Neural cell (in vitro differentiated cells): Measurements from ENCODE around the gene CADM4.

Experiments
- CTCF ChIP-seq: fragments of 450-650 bp; IDR thresholded peaks from 2 replicates; pipeline ENCODE4 v1.5.1; 2014; ENCODE audit warnings: antibody characterized with exemption, mild to moderate bottlenecking, moderate library complexity; ENCODE audit not compliant: poor library complexity, severe bottlenecking
- EP300 ChIP-seq: fragments of 450-650 bp; conservative IDR thresholded peaks from 2 replicates; pipeline ENCODE4 v1.6.1; 2014; ENCODE audit warnings: antibody characterized with exemption, mild to moderate bottlenecking, moderate library complexity; ENCODE audit not compliant: poor library complexity, severe bottlenecking
- MXI1 ChIP-seq: fragments of 450-650 bp; conservative IDR thresholded peaks from 2 replicates; pipeline ENCODE4 v1.6.1; 2014; ENCODE audit warnings: antibody characterized with exemption, mild to moderate bottlenecking; ENCODE audit not compliant: poor library complexity, severe bottlenecking

DNA sequence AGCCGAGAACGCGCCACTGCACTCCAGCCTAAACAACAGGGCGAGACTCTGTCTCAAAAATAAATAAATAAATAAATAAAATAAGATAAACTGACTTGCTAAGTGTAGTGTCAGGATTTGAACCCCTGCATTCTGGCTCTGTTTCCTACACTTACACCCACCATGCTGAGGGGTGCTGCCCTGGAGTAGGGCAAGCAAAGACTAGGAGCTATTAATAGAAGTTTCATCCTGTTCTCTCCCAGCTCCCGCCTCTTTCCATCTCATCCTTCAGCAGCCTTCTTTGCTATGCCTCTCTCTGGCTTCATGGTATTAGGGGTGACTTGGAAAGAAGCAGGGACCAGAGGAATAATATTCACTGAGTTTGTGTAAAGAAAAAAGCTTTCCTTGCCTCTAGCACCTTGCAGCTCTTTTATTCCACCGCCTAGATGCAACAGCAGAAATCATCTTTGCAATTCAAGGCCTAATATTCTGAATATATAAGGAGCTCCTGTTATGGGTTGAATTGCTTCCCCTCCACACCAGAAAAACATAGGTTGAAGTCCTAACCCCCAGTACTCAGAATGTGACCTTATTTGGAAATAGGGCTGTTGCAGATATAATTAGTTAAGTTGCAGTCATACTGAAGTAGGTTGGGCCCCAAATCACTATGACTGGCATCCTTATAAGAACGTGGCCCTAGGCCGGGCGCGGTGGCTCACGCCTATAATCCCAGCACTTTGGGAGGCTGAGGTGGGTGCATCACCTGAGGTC lies 39.0 kb upstream of the CADM4 start:
- TF ChIP-seq EP300 (no peak), CTCF (no peak), MXI1 (no peak)
